T-helper 2 cell treated with Interferon-gamma antibody and Interleukin-4, amounts not matched to agents 5 μg/mL and 100 μg/mL, for 36 hours (primary cell): ENCODE measurements around the gene NARF.
"Not testable (repeated sequence)": the region's sequence is repeated elsewhere in the genome, so short reads cannot be mapped to it uniquely, and the experiment has no call there.

Experiments used
- DNase-seq: peaks from one replicate; pipeline ENCODE4 v3.0.0; 2021; ENCODE audit warnings: low spot score
- H3K27ac Mint-ChIP-seq: one replicate; pipeline ENCODE4 v1.8.0; 2021; ENCODE audit warnings: mild to moderate bottlenecking, mixed read lengths
- H3K27me3 Mint-ChIP-seq: one replicate; pipeline ENCODE4 v1.8.0; 2021; ENCODE audit warnings: low read depth, mixed read lengths
- H3K36me3 Mint-ChIP-seq: one replicate; pipeline ENCODE4 v1.8.0; 2021; ENCODE audit warnings: low read depth, mixed read lengths
- H3K4me1 Mint-ChIP-seq: one replicate; pipeline ENCODE4 v1.8.0; 2021; ENCODE audit warnings: low read depth, mixed read lengths
- H3K4me3 Mint-ChIP-seq: one replicate; pipeline ENCODE4 v1.8.0; 2022; ENCODE audit warnings: mild to moderate bottlenecking, moderate library complexity, mixed read lengths
- H3K9me3 Mint-ChIP-seq: one replicate; pipeline ENCODE4 v1.8.0; 2021; ENCODE audit warnings: mixed read lengths

The NARF gene

DNA sequence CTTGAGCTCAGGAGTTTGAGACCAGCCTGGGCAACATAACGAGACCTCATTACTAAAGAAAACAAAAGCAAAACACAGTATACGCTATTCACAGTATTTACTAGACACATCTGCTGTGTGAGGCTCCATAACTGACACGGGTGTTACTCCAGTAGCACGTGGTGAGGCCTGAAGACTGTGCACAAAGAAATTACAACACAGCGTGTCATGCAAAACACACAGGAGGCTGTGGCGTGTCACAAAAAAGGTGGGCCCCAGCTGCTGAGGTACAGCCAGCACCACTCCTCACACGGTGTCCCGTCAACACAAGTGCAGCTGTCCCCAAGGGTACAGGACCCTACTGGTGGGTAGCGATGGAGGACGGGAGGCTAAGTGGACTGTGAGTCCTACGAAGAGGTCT is 10.7 kb upstream of the NARF start:
- Mint-ChIP-seq H3K27me3 (no peaks in the 10 kb centered on the region), H3K36me3 (peaks cover 30% of the 10 kb centered on the region), H3K9me3 (peaks cover 5% of the 10 kb centered on the region), H3K4me3 (peak overlapping the region; percentile 66), H3K27ac (peak overlapping the region; percentile 77), H3K4me1 (peaks cover 24% of the 10 kb centered on the region)
- no peak for DNase-seq

DNA sequence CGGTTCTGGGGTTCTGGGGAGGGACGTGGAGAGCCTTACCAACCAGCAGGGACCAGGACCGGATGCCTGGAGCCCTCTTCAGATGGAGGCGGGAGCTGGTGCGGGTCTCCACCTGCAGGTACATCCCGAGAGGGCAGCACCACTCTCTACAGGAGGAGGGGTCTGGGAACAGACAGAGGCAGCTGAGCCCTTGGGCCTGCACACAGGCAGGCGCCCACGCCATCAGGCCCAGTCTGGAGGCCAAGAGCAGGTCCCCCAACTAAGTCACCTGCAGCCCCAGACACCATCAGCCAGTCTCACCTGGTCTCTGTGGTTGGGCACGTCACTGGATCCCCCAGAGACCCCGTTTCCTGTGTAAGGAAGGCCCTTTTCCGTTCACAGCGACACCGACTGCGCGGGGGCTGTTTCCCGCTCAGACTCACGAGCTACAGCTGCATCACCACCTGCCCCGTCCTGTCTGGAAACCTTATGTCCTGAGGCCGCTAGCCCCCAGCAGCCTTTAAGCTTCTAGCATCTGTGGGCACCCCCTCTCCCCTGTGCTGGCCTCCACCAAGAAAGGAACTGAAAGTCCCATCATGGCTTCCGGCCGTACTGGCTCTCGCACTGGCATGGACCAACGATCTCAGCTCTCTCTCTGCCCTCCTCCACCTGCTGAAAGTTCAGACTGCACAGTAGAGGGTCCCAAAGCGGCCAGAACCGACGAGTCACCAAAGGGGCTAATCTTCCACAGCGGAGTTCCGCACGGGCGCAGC is 9.2 kb upstream of the NARF start:
- peak overlapping the region; percentile 92 for H3K27ac Mint-ChIP-seq
- peaks cover 24% of the 10 kb centered on the region for H3K4me1 Mint-ChIP-seq
- no peaks in the 10 kb centered on the region for H3K27me3 Mint-ChIP-seq
- DNase-seq: peak; percentile 64
- peaks cover 29% of the 10 kb centered on the region for H3K36me3 Mint-ChIP-seq
- H3K9me3 Mint-ChIP-seq: peaks cover 8% of the 10 kb centered on the region
- peak overlapping the region; percentile 92 for H3K4me3 Mint-ChIP-seq

GRCh38 chr17:82449883-82450356 is 8.6 kb upstream of the NARF start:
- DNase-seq: no peak
- Mint-ChIP-seq H3K27ac (peak overlapping the region; percentile 92), H3K36me3 (peaks cover 29% of the 10 kb centered on the region), H3K27me3 (no peaks in the 10 kb centered on the region), H3K4me1 (peaks cover 24% of the 10 kb centered on the region), H3K4me3 (peak overlapping the region; percentile 92), H3K9me3 (peaks cover 8% of the 10 kb centered on the region)

GRCh38 chr17:82450357-82451106 is 8.0 kb upstream of the NARF start, which contains the start of gene CYBC1:
CYBC1 (minus strand) TSS chr17:82450752; CDS start chr17:82449254, 1,498 bp downstream.
- Mint-ChIP-seq H3K27me3 (no peaks in the 10 kb centered on the region), H3K27ac (peak within 1 kb of the TSS; percentile 92), H3K9me3 (peaks cover 8% of the 10 kb centered on the region), H3K4me3 (peak within 1 kb of the TSS; percentile 92), H3K36me3 (peaks cover 29% of the 10 kb centered on the region), H3K4me1 (peaks cover 24% of the 10 kb centered on the region)
- DNase-seq: peak; percentile 92

DNA sequence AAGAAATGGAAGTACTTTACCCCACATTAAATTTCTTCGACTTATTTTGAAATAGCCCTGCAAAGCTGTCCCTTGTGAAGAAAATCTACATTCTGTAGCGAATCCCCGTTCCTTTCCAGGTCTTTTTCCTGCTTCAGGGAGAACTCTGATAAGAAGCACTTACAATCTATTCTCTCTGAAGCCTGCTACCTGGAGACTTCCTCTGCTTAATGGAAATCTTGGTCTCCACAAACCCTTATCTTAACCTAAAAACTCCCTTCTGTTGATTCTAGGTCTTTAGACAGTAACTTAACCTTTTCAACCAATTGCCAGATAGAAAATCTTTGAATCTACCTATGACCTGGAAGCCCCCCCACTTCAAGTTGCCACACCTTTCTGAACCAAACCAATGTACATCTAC is 6.4 kb upstream of the NARF start:
- Mint-ChIP-seq H3K27ac (peak overlapping the region; percentile 92), H3K9me3 (peaks cover 8% of the 10 kb centered on the region), H3K4me3 (peak overlapping the region; percentile 92), H3K36me3 (peaks cover 27% of the 10 kb centered on the region), H3K4me1 (peaks cover 30% of the 10 kb centered on the region), H3K27me3 (no peaks in the 10 kb centered on the region)
- DNase-seq: no peak

- not testable (repeated sequence) for H3K27ac Mint-ChIP-seq, DNase-seq, H3K9me3 Mint-ChIP-seq, H3K27me3 Mint-ChIP-seq, H3K4me3 Mint-ChIP-seq
- Mint-ChIP-seq H3K4me1 (peaks cover 36% of the 10 kb centered on the region), H3K36me3 (peaks cover 25% of the 10 kb centered on the region)
Measured at GRCh38 chr17:82453151-82453550, 5.4 kb upstream of the NARF start.

GRCh38 chr17:82453706-82454105 is 4.8 kb upstream of the NARF start:
- H3K9me3 Mint-ChIP-seq, H3K27ac Mint-ChIP-seq, H3K27me3 Mint-ChIP-seq, H3K4me3 Mint-ChIP-seq, DNase-seq: not testable (repeated sequence)
- Mint-ChIP-seq H3K36me3 (peaks cover 25% of the 10 kb centered on the region), H3K4me1 (peaks cover 36% of the 10 kb centered on the region)

GRCh38 chr17:82457073-82457928 is 1.2 kb upstream of the NARF start:
- Mint-ChIP-seq H3K27ac (peak overlapping the region; percentile 97), H3K4me1 (peaks cover 24% of the 10 kb centered on the region), H3K4me3 (peak overlapping the region; percentile 89), H3K9me3 (peaks cover 6% of the 10 kb centered on the region), H3K36me3 (peaks cover 28% of the 10 kb centered on the region), H3K27me3 (no peaks in the 10 kb centered on the region)
- DNase-seq: no peak

- Mint-ChIP-seq H3K9me3 (peaks cover 3% of the 10 kb centered on the region), H3K4me1 (peaks cover 26% of the 10 kb centered on the region), H3K4me3 (peak overlapping the region; percentile 89), H3K36me3 (peaks cover 28% of the 10 kb centered on the region), H3K27ac (peak overlapping the region; percentile 97), H3K27me3 (no peaks in the 10 kb centered on the region)
- DNase-seq: no peak
Measured at GRCh38 chr17:82457929-82458178, 687 bp upstream of the NARF start.

GRCh38 chr17:82458885-82459424 is 414 bp downstream of the NARF start:
- peaks cover 3% of the 10 kb centered on the region for H3K9me3 Mint-ChIP-seq
- peaks cover 37% of the 10 kb centered on the region for H3K36me3 Mint-ChIP-seq
- H3K4me1 Mint-ChIP-seq: peaks cover 26% of the 10 kb centered on the region
- peak; percentile 39 for DNase-seq
- peak overlapping the region; percentile 84 for H3K27ac Mint-ChIP-seq
- H3K27me3 Mint-ChIP-seq: no peaks in the 10 kb centered on the region
- H3K4me3 Mint-ChIP-seq: peak overlapping the region; percentile 93

DNA sequence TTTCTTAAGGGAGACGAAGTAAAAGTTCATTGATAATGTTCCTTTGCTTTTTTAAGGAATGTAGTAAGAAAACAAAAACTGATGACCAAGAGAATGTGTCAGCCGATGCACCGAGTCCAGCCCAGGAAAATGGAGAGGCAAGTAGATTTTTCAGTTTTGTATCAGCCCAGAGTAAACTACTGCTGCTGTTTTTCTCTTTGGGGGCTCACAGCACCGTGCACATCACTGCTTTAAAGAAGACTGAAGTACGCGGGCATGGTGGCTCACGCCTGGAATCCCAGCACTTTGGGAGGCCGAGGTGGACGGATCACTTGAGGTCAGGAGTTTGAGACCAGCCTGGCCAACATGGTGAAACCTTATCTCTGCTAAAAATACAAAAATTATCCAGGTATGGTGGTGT is 1.4 kb downstream of the NARF start:
- not testable (repeated sequence) for DNase-seq, H3K9me3 Mint-ChIP-seq, H3K27me3 Mint-ChIP-seq, H3K27ac Mint-ChIP-seq
- Mint-ChIP-seq H3K4me3 (peak overlapping the region; percentile 32), H3K4me1 (peaks cover 30% of the 10 kb centered on the region), H3K36me3 (peaks cover 45% of the 10 kb centered on the region)

DNA sequence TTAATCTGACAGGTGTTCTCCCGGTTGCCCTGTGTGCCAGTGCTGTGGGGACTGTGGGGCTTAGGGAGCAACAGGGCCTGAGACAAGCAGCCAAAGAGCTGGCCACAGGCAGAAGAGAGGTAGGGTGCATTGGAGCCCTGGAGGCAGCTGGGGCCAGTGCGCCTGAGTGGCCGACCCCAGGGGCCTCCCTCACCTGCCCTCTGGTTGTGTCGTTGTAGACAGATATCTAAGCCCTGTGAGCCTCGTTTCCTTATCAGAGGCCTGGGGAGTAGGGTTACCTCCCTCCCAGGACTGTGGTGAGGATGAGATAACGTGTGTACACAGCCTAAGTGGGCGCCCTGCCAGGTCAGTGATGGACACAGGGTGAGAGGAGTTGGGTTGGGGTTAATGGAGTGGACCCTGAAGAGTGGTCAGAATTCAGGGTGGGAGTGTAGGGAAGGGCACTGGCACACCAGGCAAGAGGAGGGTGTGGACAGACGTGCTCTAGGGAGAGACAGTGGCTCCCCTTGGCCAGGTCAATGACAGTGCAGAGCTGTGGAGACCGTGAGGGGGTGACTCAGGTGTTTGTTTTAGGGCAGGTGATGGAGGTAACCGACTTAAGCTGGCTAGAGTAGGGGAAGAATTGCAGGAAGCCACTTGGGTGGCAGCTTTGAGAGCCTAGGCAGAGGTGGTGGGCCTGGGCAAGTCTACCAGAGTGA is 3.4 kb downstream of the NARF start:
- peaks cover 31% of the 10 kb centered on the region for H3K4me1 Mint-ChIP-seq
- H3K27ac Mint-ChIP-seq: peak overlapping the region; percentile 46
- H3K4me3 Mint-ChIP-seq: no peak overlapping the region
- H3K36me3 Mint-ChIP-seq: peaks cover 59% of the 10 kb centered on the region
- H3K9me3 Mint-ChIP-seq: no peaks in the 10 kb centered on the region
- no peak for DNase-seq
- H3K27me3 Mint-ChIP-seq: no peaks in the 10 kb centered on the region

DNA sequence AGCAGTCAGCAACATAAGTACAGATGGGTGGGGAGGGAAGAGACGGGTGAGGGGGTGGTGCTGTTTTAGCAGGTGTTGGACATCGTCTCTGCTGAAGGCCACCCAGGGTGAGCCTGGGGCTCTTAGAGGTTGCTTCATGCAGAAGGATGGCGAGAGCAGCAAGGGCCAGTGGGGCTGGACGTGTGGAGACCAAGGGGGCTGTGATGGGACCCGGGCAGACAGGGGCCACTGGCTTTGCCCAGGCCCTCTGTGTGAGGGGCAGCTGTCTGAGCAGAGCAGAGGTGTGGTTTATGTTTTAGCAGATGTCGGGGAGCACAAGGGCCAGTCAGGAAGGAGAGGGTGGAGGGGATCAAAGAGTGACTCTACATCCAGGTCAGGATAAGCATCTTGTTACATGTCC is 4.8 kb downstream of the NARF start:
- H3K9me3 Mint-ChIP-seq: no peaks in the 10 kb centered on the region
- H3K27ac Mint-ChIP-seq: peak overlapping the region; percentile 22
- H3K27me3 Mint-ChIP-seq: no peaks in the 10 kb centered on the region
- no peak for DNase-seq
- H3K36me3 Mint-ChIP-seq: peaks cover 57% of the 10 kb centered on the region
- H3K4me1 Mint-ChIP-seq: peaks cover 23% of the 10 kb centered on the region
- no peak overlapping the region for H3K4me3 Mint-ChIP-seq
